HEK293 (cell line): Measurements from ENCODE around the gene PIP5K1C.

Source experiments
- GLI4 ChIP-seq: fragments of 450-650 bp; formaldehyde crosslinking; IDR thresholded peaks from 2 replicates; pipeline ENCODE4 v1.5.1; 2016; ENCODE audit warnings: missing biosample characterization, missing genetic modification characterization
- KLF9 ChIP-seq: fragments of 450-650 bp; formaldehyde crosslinking; IDR thresholded peaks from 2 replicates; pipeline ENCODE4 v1.5.1; 2016; ENCODE audit warnings: missing biosample characterization, missing genetic modification characterization, low read depth
- OSR2 ChIP-seq: fragments of 450-650 bp; formaldehyde crosslinking; IDR thresholded peaks from 2 replicates; pipeline ENCODE4 v1.5.1; 2016; ENCODE audit warnings: missing biosample characterization, missing genetic modification characterization
- PRDM6 ChIP-seq: fragments of 450-650 bp; formaldehyde crosslinking; IDR thresholded peaks from 2 replicates; pipeline ENCODE4 v1.5.1; 2017; ENCODE audit warnings: missing biosample characterization, missing genetic modification characterization
- SP3 ChIP-seq: fragments of 450-650 bp; formaldehyde crosslinking; IDR thresholded peaks from 2 replicates; pipeline ENCODE4 v1.5.1; 2016; ENCODE audit warnings: missing biosample characterization, missing genetic modification characterization
- ZBTB17 ChIP-seq: fragments of 450-650 bp; formaldehyde crosslinking; IDR thresholded peaks from 2 replicates; pipeline ENCODE4 v1.5.1; 2016; ENCODE audit warnings: missing biosample characterization, missing genetic modification characterization
- ZBTB20 ChIP-seq: fragments of 450-650 bp; formaldehyde crosslinking; IDR thresholded peaks from 2 replicates; pipeline ENCODE4 v1.5.1; 2016; ENCODE audit warnings: missing biosample characterization, missing genetic modification characterization
- ZBTB21 ChIP-seq: fragments of 450-650 bp; formaldehyde crosslinking; IDR thresholded peaks from 2 replicates; pipeline ENCODE4 v1.5.1; 2017; ENCODE audit warnings: missing biosample characterization, missing genetic modification characterization
- ZBTB8A ChIP-seq: fragments of 450-650 bp; formaldehyde crosslinking; IDR thresholded peaks from 2 replicates; pipeline ENCODE4 v1.5.1; 2016; ENCODE audit warnings: missing biosample characterization, missing genetic modification characterization
- ZNF121 ChIP-seq: fragments of 450-650 bp; formaldehyde crosslinking; IDR thresholded peaks from 2 replicates; pipeline ENCODE4 v1.5.1; 2016; ENCODE audit warnings: missing biosample characterization, missing genetic modification characterization
- ZNF221 ChIP-seq: fragments of 450-650 bp; formaldehyde crosslinking; IDR thresholded peaks from 2 replicates; pipeline ENCODE4 v1.5.1; 2017; ENCODE audit warnings: missing biosample characterization, missing genetic modification characterization, borderline replicate concordance
- ZNF23 ChIP-seq: fragments of 450-650 bp; formaldehyde crosslinking; IDR thresholded peaks from 2 replicates; pipeline ENCODE4 v1.5.1; 2016; ENCODE audit warnings: missing biosample characterization, missing genetic modification characterization, borderline replicate concordance
- ZNF24 ChIP-seq: fragments of 450-650 bp; formaldehyde crosslinking; IDR thresholded peaks from 2 replicates; pipeline ENCODE4 v1.5.1; 2016; ENCODE audit warnings: missing biosample characterization, missing genetic modification characterization
- ZNF292 ChIP-seq: fragments of 450-650 bp; formaldehyde crosslinking; IDR thresholded peaks from 2 replicates; pipeline ENCODE4 v1.5.1; 2016; ENCODE audit warnings: low read depth, missing biosample characterization, missing genetic modification characterization, borderline replicate concordance
- ZNF335 ChIP-seq: fragments of 450-650 bp; formaldehyde crosslinking; conservative IDR thresholded peaks from 2 replicates; pipeline ENCODE4 v1.5.1; 2016; ENCODE audit warnings: missing biosample characterization, missing genetic modification characterization
- ZNF513 ChIP-seq: fragments of 450-650 bp; IDR thresholded peaks from 2 replicates; pipeline ENCODE4 v1.5.1; 2018; ENCODE audit warnings: missing biosample characterization, missing genetic modification characterization
- ZNF530 ChIP-seq: fragments of 450-650 bp; formaldehyde crosslinking; IDR thresholded peaks from 2 replicates; pipeline ENCODE4 v1.5.1; 2016; ENCODE audit warnings: low read depth, missing biosample characterization, missing genetic modification characterization
- ZNF548 ChIP-seq: fragments of 450-650 bp; formaldehyde crosslinking; IDR thresholded peaks from 2 replicates; pipeline ENCODE4 v1.5.1; 2016; ENCODE audit warnings: missing biosample characterization, missing genetic modification characterization
- ZNF571 ChIP-seq: fragments of 450-650 bp; formaldehyde crosslinking; IDR thresholded peaks from 2 replicates; pipeline ENCODE4 v1.5.0; 2017; ENCODE audit warnings: missing biosample characterization, missing genetic modification characterization
- ZNF596 ChIP-seq: fragments of 450-650 bp; IDR thresholded peaks from 2 replicates; pipeline ENCODE4 v1.5.0; 2018; ENCODE audit warnings: missing biosample characterization, mild to moderate bottlenecking, missing genetic modification characterization, moderate library complexity
- ZNF623 ChIP-seq: fragments of 450-650 bp; formaldehyde crosslinking; IDR thresholded peaks from 2 replicates; pipeline ENCODE4 v1.5.1; 2016; ENCODE audit warnings: missing biosample characterization, missing genetic modification characterization
- ZNF747 ChIP-seq: fragments of 450-650 bp; formaldehyde crosslinking; IDR thresholded peaks from 2 replicates; pipeline ENCODE4 v1.5.1; 2016; ENCODE audit warnings: missing biosample characterization, missing genetic modification characterization
- ZNF76 ChIP-seq: fragments of 450-650 bp; formaldehyde crosslinking; IDR thresholded peaks from 2 replicates; pipeline ENCODE4; 2016; ENCODE audit warnings: low read depth, missing biosample characterization, missing genetic modification characterization, borderline replicate concordance
- ZNF830 ChIP-seq: fragments of 450-650 bp; IDR thresholded peaks from 2 replicates; pipeline ENCODE4 v1.5.0; 2018; ENCODE audit warnings: missing biosample characterization, missing genetic modification characterization, low read depth, mild to moderate bottlenecking, moderate library complexity
- ZNF843 ChIP-seq: fragments of 450-650 bp; formaldehyde crosslinking; IDR thresholded peaks from 2 replicates; pipeline ENCODE4 v1.5.1; 2016; ENCODE audit warnings: missing biosample characterization, missing genetic modification characterization
- ZXDB ChIP-seq: fragments of 450-650 bp; formaldehyde crosslinking; IDR thresholded peaks from 2 replicates; pipeline ENCODE4 v1.5.1; 2016; ENCODE audit warnings: missing biosample characterization, missing genetic modification characterization
- TF ChIP-seq, protein P1 (sequence below): fragments of 450-650 bp; formaldehyde crosslinking; IDR thresholded peaks from 2 replicates; pipeline ENCODE4 v1.5.1; 2016; ENCODE audit warnings: missing biosample characterization, missing genetic modification characterization
- TF ChIP-seq, protein P2 (sequence below): fragments of 450-650 bp; formaldehyde crosslinking; IDR thresholded peaks from 2 replicates; pipeline ENCODE4 v1.5.1; 2016; ENCODE audit warnings: missing biosample characterization, missing genetic modification characterization
- TF ChIP-seq, protein P3 (sequence below): fragments of 450-650 bp; formaldehyde crosslinking; IDR thresholded peaks from 2 replicates; pipeline ENCODE4 v1.5.1; 2016; ENCODE audit warnings: missing biosample characterization, missing genetic modification characterization
- TF ChIP-seq, protein P4 (sequence below): fragments of 450-650 bp; formaldehyde crosslinking; IDR thresholded peaks from 2 replicates; pipeline ENCODE4 v1.5.1; 2016; ENCODE audit warnings: missing biosample characterization, missing genetic modification characterization

The PIP5K1C gene

GRCh38 chr19:3700242-3701032 lies at the start of gene PIP5K1C (continued):
- TF ChIP-seq PRDM6 (no peak), ZNF121 (tag by site-specific recombination) (no peak), ZNF830 (tag by site-specific recombination) (no peak), ZXDB (tag by site-specific recombination) (no peak; the same call in 1 of the 2 replicates), ZNF292 (no peak), ZNF24 (tag by site-specific recombination) (no peak), ZNF596 (no peak), ZNF843 (tag by site-specific recombination) (no peak), OSR2 (tag by site-specific recombination) (no peak), ZNF623 (no peak), GLI4 (tag by site-specific recombination) (no peak), ZNF221 (no peak), ZNF335 (tag by site-specific recombination) (peak; percentile 48), SP3 (peak; percentile 34; the same call in 1 of the 2 replicates), KLF9 (0 out of 2 replicates have a peak, but pooled peaks have one; percentile 36), ZNF571 (tag by site-specific recombination) (no peak), ZBTB17 (peak; percentile 47; the same call in 1 of the 2 replicates), ZBTB21 (tag by site-specific recombination) (no peak), ZNF747 (tag by site-specific recombination) (no peak), ZNF76 (tag by site-specific recombination) (no peak; the same call in 1 of the 2 replicates), ZBTB8A (tag by site-specific recombination) (no peak), ZNF548 (tag by site-specific recombination) (no peak), ZNF513 (tag by site-specific recombination) (no peak), ZBTB20 (tag by site-specific recombination) (no peak), ZNF530 (tag by site-specific recombination) (no peak), ZNF23 (no peak)
- TF ChIP-seq, protein P1, sequence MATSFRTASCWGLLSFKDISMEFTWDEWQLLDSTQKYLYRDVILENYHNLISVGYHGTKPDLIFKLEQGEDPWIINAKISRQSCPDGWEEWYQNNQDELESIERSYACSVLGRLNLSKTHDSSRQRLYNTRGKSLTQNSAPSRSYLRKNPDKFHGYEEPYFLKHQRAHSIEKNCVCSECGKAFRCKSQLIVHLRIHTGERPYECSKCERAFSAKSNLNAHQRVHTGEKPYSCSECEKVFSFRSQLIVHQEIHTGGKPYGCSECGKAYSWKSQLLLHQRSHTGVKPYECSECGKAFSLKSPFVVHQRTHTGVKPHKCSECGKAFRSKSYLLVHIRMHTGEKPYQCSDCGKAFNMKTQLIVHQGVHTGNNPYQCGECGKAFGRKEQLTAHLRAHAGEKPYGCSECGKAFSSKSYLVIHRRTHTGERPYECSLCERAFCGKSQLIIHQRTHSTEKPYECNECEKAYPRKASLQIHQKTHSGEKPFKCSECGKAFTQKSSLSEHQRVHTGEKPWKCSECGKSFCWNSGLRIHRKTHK (tag by site-specific recombination) = no peak
- TF ChIP-seq, protein P2, sequence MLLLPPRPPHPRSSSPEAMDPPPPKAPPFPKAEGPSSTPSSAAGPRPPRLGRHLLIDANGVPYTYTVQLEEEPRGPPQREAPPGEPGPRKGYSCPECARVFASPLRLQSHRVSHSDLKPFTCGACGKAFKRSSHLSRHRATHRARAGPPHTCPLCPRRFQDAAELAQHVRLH = no peak
- TF ChIP-seq, protein P3, sequence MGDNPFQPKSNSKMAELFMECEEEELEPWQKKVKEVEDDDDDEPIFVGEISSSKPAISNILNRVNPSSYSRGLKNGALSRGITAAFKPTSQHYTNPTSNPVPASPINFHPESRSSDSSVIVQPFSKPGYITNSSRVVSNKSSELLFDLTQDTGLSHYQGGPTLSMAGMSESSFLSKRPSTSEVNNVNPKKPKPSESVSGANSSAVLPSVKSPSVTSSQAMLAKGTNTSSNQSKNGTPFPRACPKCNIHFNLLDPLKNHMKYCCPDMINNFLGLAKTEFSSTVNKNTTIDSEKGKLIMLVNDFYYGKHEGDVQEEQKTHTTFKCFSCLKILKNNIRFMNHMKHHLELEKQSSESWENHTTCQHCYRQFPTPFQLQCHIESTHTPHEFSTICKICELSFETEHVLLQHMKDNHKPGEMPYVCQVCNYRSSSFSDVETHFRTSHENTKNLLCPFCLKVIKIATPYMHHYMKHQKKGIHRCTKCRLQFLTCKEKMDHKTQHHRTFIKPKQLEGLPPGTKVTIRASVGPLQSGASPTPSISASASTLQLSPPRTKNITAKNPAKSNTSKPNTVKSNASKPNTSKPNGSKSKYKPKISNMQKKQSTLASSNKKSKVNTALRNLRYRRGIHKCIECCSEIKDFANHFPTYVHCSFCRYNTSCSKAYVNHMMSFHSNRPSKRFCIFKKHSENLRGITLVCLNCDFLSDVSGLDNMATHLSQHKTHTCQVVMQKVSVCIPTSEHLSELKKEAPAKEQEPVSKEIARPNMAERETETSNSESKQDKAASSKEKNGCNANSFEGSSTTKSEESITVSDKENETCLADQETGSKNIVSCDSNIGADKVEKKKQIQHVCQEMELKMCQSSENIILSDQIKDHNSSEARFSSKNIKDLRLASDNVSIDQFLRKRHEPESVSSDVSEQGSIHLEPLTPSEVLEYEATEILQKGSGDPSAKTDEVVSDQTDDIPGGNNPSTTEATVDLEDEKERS = no peak
- TF ChIP-seq, protein P4, sequence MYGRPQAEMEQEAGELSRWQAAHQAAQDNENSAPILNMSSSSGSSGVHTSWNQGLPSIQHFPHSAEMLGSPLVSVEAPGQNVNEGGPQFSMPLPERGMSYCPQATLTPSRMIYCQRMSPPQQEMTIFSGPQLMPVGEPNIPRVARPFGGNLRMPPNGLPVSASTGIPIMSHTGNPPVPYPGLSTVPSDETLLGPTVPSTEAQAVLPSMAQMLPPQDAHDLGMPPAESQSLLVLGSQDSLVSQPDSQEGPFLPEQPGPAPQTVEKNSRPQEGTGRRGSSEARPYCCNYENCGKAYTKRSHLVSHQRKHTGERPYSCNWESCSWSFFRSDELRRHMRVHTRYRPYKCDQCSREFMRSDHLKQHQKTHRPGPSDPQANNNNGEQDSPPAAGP (tag by site-specific recombination) = no peak
